HG03439 (cell line): ENCODE data around the gene CASP8.
"Not testable (repeated sequence)": the region's sequence is repeated elsewhere in the genome, so short reads cannot be mapped to it uniquely, and the experiment has no call there.

Source experiments
- ATAC-seq: cut with Tn5 transposase; IDR thresholded peaks from one replicate; pipeline ENCODE4 v1.9.1; 2021; ENCODE audit warnings: mild to moderate bottlenecking, moderate library complexity; ENCODE audit not compliant: unreplicated experiment

Gene CASP8

GRCh38 chr2:201267278-201268030, 7.1 kb downstream of the CASP8 start:
- no peak for ATAC-seq

DNA sequence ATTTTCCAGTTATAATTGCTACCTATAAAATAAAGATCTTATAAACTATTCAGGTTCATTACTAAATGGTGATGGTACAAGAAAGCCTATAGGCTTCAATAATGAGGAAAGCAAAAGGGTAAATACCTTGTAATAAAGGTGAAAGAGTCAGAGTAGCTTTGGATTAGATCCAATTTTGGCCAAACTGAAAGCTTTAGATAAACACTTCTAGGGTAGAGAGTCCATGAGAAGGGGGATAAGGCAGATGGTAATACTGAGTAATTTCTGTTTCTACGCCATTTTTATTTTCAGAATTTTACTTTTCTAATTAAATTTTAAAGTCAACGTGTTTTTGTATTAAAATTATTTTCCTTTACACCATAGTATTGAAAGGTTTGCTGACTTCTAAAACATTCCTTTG, 9.4 kb downstream of the CASP8 start:
- ATAC-seq: no peak

DNA sequence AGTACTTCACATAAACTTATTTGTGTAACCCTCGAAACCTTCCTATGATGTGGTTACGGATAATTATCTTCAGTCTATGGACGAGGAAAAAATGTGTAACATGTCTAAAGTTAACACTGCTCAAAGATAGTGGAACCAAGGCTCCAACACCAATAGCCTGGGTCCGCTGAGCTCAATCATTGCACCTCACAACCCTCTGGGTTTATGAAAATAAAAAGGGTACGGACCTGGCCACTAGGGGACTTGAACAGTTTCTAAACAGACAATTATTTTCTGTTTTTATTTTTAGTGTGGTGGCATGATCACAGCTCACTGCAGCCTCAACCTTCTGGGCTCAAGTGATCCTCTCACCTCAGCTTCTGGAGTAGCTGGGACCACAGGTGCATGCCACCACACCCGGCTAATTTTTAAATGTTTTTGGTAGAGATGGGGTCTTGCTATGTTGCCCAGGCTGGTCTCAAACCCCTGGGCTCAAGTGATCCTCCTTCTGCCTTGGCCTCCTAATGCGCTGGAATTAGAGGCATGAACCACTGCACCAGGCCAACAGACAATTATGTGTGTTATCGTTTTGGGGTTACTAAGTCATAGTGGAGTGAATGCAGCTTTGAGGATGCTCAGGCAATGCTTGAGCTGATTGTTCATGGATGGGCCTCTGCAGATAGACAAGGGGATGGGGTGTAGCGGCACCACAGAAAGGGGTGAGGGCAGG, 10.1 kb downstream of the CASP8 start:
- ATAC-seq: no peak

- no peak for ATAC-seq
Measured at GRCh38 chr2:201271917-201272316, 11.6 kb downstream of the CASP8 start.

DNA sequence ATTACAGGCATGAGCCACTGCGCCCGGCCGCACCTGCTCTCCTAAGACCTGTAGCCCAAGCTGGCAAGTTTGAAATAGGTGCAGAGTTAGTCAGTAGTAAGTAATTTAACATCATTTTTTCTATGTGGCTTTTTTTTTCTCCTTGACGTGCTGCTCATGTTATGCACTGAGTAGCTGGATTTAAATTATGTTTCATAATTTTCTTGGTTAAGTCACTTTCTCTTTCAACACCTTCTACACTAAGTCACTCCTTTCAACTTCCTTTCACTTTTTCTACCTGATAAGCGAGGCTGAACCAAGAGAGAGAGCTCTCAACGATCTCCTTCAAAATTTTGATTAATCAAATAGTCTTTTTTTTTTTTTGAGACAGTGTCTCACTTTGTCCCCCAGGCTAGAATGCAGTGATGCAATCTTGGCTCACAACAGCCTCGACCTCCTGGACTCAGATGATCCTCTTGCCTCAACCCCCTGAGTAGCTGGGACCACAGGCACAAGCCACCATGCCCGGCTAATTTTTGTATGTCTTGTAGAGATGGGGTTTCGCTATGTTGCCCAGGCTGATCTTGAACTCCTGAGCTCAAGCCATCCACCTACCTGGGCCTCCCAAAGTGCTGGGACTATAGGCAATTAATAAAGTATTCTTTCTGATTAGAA, 13.1 kb downstream of the CASP8 start:
- no peak for ATAC-seq

- ATAC-seq: no peak
Measured at GRCh38 chr2:201275069-201275468, 14.7 kb downstream of the CASP8 start.

DNA sequence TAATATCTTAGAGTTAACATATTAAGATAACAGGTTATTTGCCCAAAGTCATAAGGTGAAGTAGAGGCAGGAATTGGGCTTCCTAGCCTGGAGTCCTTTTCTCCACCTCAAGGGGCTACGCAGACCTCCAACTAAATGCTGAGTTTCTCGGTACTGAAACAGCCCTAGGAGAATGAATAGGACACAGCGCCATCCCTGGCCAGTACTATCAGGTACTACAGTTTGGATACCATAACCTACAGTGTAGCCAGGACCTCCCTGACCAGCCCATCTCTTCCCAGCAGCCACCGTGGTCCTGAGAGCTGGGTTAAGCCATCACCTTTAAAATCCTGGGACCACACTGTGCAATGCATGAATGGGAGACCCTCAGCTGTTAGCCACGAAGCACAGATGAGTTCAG, 15.7 kb downstream of the CASP8 start:
- no peak for ATAC-seq

GRCh38 chr2:201276511-201276910, 16.2 kb downstream of the CASP8 start:
- ATAC-seq: no peak

- no peak for ATAC-seq
Measured at GRCh38 chr2:201279079-201279478, 18.7 kb downstream of the CASP8 start.

GRCh38 chr2:201280191-201281040, 20.1 kb downstream of the CASP8 start:
- ATAC-seq: no peak

GRCh38 chr2:201285499-201285898, 25.2 kb downstream of the CASP8 start:
- ATAC-seq: no peak

DNA sequence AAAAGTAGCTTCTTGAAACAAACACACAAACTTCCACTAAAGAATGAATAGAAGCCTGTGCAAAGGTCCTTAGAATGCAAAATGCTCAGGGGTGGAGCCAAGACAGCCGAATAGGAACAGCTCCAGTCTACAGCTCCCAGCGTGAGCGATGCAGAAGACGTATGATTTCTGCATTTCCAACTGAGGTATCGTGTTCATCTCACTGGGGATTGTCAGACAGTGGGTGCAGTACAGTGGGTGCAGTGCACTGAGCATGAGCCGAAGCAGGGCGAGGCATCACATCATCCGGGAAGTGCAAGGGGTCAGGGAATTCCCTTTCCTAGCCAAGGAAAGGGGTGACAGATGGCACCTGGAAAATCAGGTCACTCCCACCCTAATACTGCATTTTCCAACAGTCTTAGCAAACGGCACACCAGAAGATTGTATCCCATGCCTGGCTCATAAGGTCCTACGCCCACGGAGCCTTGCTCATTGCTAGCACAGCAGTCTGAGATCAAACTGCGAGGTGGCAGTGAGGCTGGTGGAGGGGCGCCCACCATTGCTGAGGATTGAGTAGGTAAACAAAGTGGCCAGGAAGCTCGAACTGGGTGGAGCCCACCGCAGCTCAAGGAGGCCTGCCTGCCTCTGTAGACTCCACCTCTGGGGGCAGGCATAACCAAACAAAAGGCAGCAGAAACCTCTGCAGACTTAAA, 30.3 kb downstream of the CASP8 start:
- ATAC-seq: not testable (repeated sequence)

GRCh38 chr2:201298462-201299052, 38.2 kb downstream of the CASP8 start:
- no peak for ATAC-seq

GRCh38 chr2:201299929-201300328, 39.6 kb downstream of the CASP8 start:
- ATAC-seq: not testable (repeated sequence)

DNA sequence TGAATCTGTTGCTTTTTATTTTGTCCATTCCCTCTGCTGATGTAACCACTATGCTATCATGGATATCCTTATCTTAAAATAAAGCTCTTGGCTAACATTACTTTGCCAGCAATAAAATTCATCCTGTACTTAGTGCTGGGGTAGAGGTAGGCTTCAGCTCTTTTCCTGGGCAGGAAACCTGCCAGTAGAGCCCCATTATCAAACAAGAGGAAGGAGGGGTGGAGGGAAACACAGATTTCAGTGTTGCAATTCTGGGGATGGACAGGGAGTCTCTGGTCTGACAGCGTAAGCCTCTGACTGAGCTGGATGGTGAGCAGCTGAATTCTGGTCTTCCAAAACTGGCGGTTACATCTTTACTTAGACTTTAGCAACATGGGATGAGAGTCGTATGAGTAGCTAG, 47.5 kb downstream of the CASP8 start:
- ATAC-seq: no peak

GRCh38 chr2:201308914-201309313, 48.6 kb downstream of the CASP8 start:
- ATAC-seq: no peak

GRCh38 chr2:201313362-201313761, 53.0 kb downstream of the CASP8 start:
- ATAC-seq: no peak

DNA sequence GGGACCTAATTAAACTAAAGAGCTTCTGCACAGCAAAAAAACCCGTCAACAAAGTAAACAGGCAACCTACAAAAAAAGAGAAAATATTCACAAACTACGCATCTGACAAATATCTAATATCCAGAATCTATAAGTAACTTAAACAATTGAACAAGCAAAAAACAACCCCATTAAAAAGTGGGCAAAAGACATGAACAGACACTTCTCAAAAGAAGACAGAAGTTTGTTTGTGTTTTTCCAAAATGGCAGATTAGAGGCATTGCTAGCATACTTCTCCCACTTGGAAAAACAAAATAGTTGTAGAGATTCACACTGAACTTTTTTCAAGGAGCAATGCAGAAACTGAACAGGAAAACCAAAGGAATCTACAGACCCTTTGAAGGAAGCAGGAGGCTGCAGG, 59.2 kb downstream of the CASP8 start:
- ATAC-seq: no peak

- ATAC-seq: no peak
Measured at GRCh38 chr2:201320257-201320656, 59.9 kb downstream of the CASP8 start.

DNA sequence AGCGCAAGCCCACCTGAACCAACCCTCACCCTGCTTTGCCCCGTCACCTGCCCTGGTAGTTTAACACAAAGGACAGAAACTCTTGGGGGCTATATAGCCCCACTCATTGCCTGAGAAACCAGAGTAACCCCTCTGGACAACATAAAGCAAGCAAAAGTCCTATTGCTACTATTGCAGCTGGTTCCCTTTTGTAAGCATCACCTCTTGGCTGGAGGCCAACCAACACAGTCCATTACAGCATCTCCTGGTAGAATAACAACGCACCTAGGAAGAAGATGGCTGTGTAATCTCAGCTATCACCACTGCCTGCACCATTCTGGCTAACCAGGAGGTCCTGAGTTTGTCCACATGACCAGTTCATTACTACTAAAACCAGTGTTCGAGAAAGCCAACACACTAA, 60.4 kb downstream of the CASP8 start:
- ATAC-seq: no peak
